ENCODE measurements around the gene CFAP100. TPM values are rescaled to one million over a fixed set of nuclear protein-coding genes. Genes with fewer than 3 reads are reported as not detected.

CFAP100 gene
- total and polyA plus RNA-seq, 2 of the 4 experiments (the other 2 are of a cell fraction), result not detected

DNA sequence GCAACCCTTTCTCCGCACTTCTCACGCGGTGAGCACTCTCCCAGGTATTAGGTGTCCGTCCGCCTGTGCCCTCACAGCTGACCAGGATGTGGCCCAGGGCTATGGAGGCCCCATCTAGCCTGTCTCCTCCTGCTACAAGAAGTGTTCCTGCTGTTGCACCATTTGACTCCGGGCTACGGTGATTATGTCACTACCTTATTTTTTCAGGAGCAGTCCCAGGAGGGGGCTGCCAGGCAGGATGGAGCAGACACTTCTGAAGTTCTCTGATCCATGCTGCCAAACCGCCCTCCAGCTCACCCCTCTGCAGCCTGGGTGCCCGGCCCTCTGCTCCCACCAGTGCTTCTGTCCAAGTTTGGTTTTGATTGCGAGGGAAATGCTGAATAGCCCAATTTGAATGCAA lies 44.0 kb downstream of the CFAP100 start:
- Histone ChIP-seq H2BK120ac (ENCODE audit: low read depth, low read length) (no peak overlapping the region), H4K8ac (ENCODE audit: low read depth in 2 of 2, low read length in 2 of 2) (no peak overlapping the region), H3K18ac (ENCODE audit: low read depth, low read length) (no peak overlapping the region), H3K36me3 (ENCODE audit: control insufficient read depth, insufficient read depth, low read length) (peaks cover 2% of the 10 kb centered on the region; the same call in 1 of the 2 replicates), H2AFZ (replicated peaks; ENCODE audit: low read length, poor library complexity) (no peak overlapping the region), H3K9me3 (ENCODE audit: control insufficient read depth, insufficient read depth, low read length) (no peaks in the 10 kb centered on the region), H3K14ac (replicated peaks; ENCODE audit: low read depth, low read length) (no peak overlapping the region), H2AK9ac (replicated peaks; ENCODE audit: low read depth, low read length, poor library complexity) (no peak overlapping the region), H3K23ac (ENCODE audit: low read depth, low read length) (no peak overlapping the region), H3K4ac (ENCODE audit: low read depth, low read length) (no peak overlapping the region), H2BK20ac (ENCODE audit: low read depth, low read length) (no peak overlapping the region), H4K91ac (ENCODE audit: insufficient read depth, low read depth, low read length) (no peak overlapping the region), H4K5ac (ENCODE audit: low read depth, low read length) (no peak overlapping the region), H3K27ac (ENCODE audit: insufficient read depth, low read length) (no peak overlapping the region), H2BK5ac (ENCODE audit: low read depth, low read length, poor library complexity, severe bottlenecking) (no peak overlapping the region), H3K4me2 (ENCODE audit: low read depth, low read length) (no peak overlapping the region), H3K9ac (ENCODE audit: low read depth, low read length) (no peak overlapping the region), H3K56ac (ENCODE audit: extremely low read depth, insufficient read depth, low read length) (no peak overlapping the region), H2BK15ac (ENCODE audit: low read depth, low read length) (no peak overlapping the region), H3K9me1 (ENCODE audit: insufficient read depth, low read length) (no peaks in the 10 kb centered on the region), H2AK5ac (ENCODE audit: low read depth, low read length) (no peak overlapping the region), H3K79me1 (ENCODE audit: low read depth in 1 of 2, low read length in 2 of 2) (no peaks in the 10 kb centered on the region), H3K4me3 (ENCODE audit: insufficient read depth, low read depth, low read length) (no peak overlapping the region), H4K20me1 (ENCODE audit: insufficient read depth, low read length) (no peaks in the 10 kb centered on the region; the same call in 1 of the 2 replicates), H3K27me3 (ENCODE audit: control insufficient read depth, insufficient read depth, low read length) (no peaks in the 10 kb centered on the region), H3K4me1 (ENCODE audit: control insufficient read depth, insufficient read depth, low read length) (no peaks in the 10 kb centered on the region)
- no TSS peak for BruUV-seq (replicated peaks)
- POLR2A ChIA-PET (ENCODE audit: unreplicated experiment), result no interaction called here
- ATAC-seq (ENCODE audit: low read depth) (no peak), DNase-seq (no peak)
- TF ChIP-seq MAFK (IDR thresholded peaks at IDR 0.05; ENCODE audit: low read depth, low read length), result no peak
- in situ Hi-C loops (cut with MboI; ENCODE audit: low sequenced_read_pairs) (no loop called here), intact Hi-C loops (cut with micrococcal nuclease) (no loop called here), dilution Hi-C loops (cut with HindIII; ENCODE audit: low sequenced_read_pairs, unreplicated experiment) (no loop called here)
- CTCF ChIA-PET, result no interaction called here
- WGBS, 2 experiments (ENCODE audit: extremely low coverage in 2 of 2, insufficient read length in 1 of 2), result 71% methylated on average over 7 of the region's 10 CpGs; no CpG with 5 or more reads in 1 of the 2 experiments
